IMR-90 (cell line): Measurements from ENCODE around the gene NDNF. TPM values are rescaled to one million over a fixed set of nuclear protein-coding genes. Genes with fewer than 3 reads are reported as not detected.

ENCODE experiments used
- ATAC-seq: fragments of 200-7000 bp; cut with Tn5 transposase; 2 replicates; pipeline ENCODE4 v1.9.1; 2020; ENCODE audit warnings: low read depth, mild to moderate bottlenecking, moderate library complexity
- BruUV-seq: library from RNA; stranded (reverse); fragments of 400-500 nt; replicated peaks from 2 replicates; lab custom pipeline; 2021; lab: Mats Ljungman, UMichigan
- CTCF ChIA-PET: fragments of 300-600 bp; formaldehyde crosslinking; extraction: SDS; loops from one replicate; lab custom pipeline; 2021; ENCODE audit warnings: antibody characterized with exemption; lab: Yijun Ruan, JAX
- POLR2A ChIA-PET: fragments of 300-600 bp; sonication (Branson Sonifier 250); formaldehyde crosslinking; loops from one replicate; lab custom pipeline; 2022; ENCODE audit warnings: antibody characterized with exemption; ENCODE audit not compliant: unreplicated experiment; lab: Charles Lee
- DNase-seq: peaks from one replicate; pipeline ENCODE4 v3.0.0; 2013
- H2AFZ ChIP-seq: replicated peaks from 2 replicates; pipeline ENCODE3; 2013; ENCODE audit warnings: low read length, mild to moderate bottlenecking; ENCODE audit not compliant: poor library complexity
- H2AK5ac ChIP-seq: 2 replicates; pipeline ENCODE4 v1.6.1; 2013; ENCODE audit warnings: low read depth, low read length, inconsistent platforms
- H2AK9ac ChIP-seq: replicated peaks from 2 replicates; pipeline ENCODE3; 2013; ENCODE audit warnings: mild to moderate bottlenecking, low read depth, low read length, moderate library complexity; ENCODE audit not compliant: poor library complexity
- H2BK120ac ChIP-seq: 2 replicates; pipeline ENCODE4 v1.6.1; 2013; ENCODE audit warnings: low read depth, low read length, inconsistent platforms
- H2BK15ac ChIP-seq: 3 replicates; pipeline ENCODE4 v1.6.1; 2013; ENCODE audit warnings: low read depth, low read length, inconsistent platforms
- H2BK20ac ChIP-seq: 2 replicates; pipeline ENCODE4 v1.6.1; 2013; ENCODE audit warnings: low read depth, mild to moderate bottlenecking, inconsistent platforms, low read length, moderate library complexity
- H2BK5ac ChIP-seq: 2 replicates; pipeline ENCODE4 v1.6.1; 2013; ENCODE audit warnings: mild to moderate bottlenecking, low read depth, low read length, inconsistent platforms; ENCODE audit not compliant: poor library complexity, severe bottlenecking
- H3K14ac ChIP-seq: replicated peaks from 2 replicates; pipeline ENCODE4 v1.6.1; 2013; ENCODE audit warnings: low read depth, low read length, inconsistent platforms
- H3K18ac ChIP-seq: 2 replicates; pipeline ENCODE4 v1.6.1; 2013; ENCODE audit warnings: low read depth, low read length, control low read depth
- H3K23ac ChIP-seq: 2 replicates; pipeline ENCODE4 v1.6.1; 2013; ENCODE audit warnings: low read depth, low read length, inconsistent platforms
- H3K27ac ChIP-seq: 2 replicates; pipeline ENCODE4 v1.5.1; 2013; ENCODE audit warnings: mild to moderate bottlenecking, control low read depth, low read length; ENCODE audit not compliant: insufficient read depth
- H3K27me3 ChIP-seq: 2 replicates; pipeline ENCODE4 v1.6.1; 2013; ENCODE audit warnings: low read length; ENCODE audit not compliant: control insufficient read depth, insufficient read depth
- H3K36me3 ChIP-seq: 2 replicates; pipeline ENCODE4 v1.6.1; 2013; ENCODE audit warnings: low read length, mixed read lengths; ENCODE audit not compliant: control insufficient read depth, insufficient read depth
- H3K4ac ChIP-seq: 2 replicates; pipeline ENCODE4 v1.6.1; 2013; ENCODE audit warnings: low read depth, low read length, inconsistent platforms
- H3K4me1 ChIP-seq: 2 replicates; pipeline ENCODE4 v1.6.1; 2013; ENCODE audit warnings: low read length, mixed read lengths; ENCODE audit not compliant: control insufficient read depth, insufficient read depth
- H3K4me2 ChIP-seq: 2 replicates; pipeline ENCODE4 v1.6.1; 2013; ENCODE audit warnings: low read depth, mild to moderate bottlenecking, control low read depth, low read length, moderate library complexity
- H3K4me3 ChIP-seq: 2 replicates; pipeline ENCODE4 v1.5.1; 2013; ENCODE audit warnings: low read depth, mild to moderate bottlenecking, control low read depth, low read length, moderate library complexity; ENCODE audit not compliant: insufficient read depth
- H3K56ac ChIP-seq: 2 replicates; pipeline ENCODE4 v1.6.1; 2013; ENCODE audit warnings: low read length, inconsistent platforms; ENCODE audit not compliant: insufficient read depth; ENCODE audit errors: extremely low read depth
- H3K79me1 ChIP-seq, 2 experiments: 2 replicates each; pipeline ENCODE4 v1.6.1; 2013; ENCODE audit warnings: low read length in 2 of 2, inconsistent platforms in 1 of 2, low read depth in 1 of 2
- H3K9ac ChIP-seq: 2 replicates; pipeline ENCODE4 v1.6.1; 2013; ENCODE audit warnings: low read depth, low read length, control low read depth
- H3K9me1 ChIP-seq: 2 replicates; pipeline ENCODE4 v1.6.1; 2013; ENCODE audit warnings: low read length, inconsistent platforms; ENCODE audit not compliant: insufficient read depth
- H3K9me3 ChIP-seq: 2 replicates; pipeline ENCODE4 v1.6.1; 2013; ENCODE audit warnings: low read length; ENCODE audit not compliant: control insufficient read depth, insufficient read depth
- H4K20me1 ChIP-seq: 2 replicates; pipeline ENCODE4 v1.6.1; 2013; ENCODE audit warnings: low read length, inconsistent platforms; ENCODE audit not compliant: insufficient read depth
- H4K5ac ChIP-seq: 2 replicates; pipeline ENCODE4 v1.6.1; 2013; ENCODE audit warnings: mild to moderate bottlenecking, low read depth, low read length, control low read depth
- H4K8ac ChIP-seq, 2 experiments: 2 replicates each; pipeline ENCODE4 v1.6.1; 2013; ENCODE audit warnings: low read depth in 2 of 2, low read length in 2 of 2, control low read depth in 1 of 2, inconsistent platforms in 1 of 2
- H4K91ac ChIP-seq: 2 replicates; pipeline ENCODE4 v1.6.1; 2013; ENCODE audit warnings: low read depth, low read length, inconsistent platforms; ENCODE audit not compliant: insufficient read depth
- BHLHE40 ChIP-seq: fragments of 150-350 bp; IDR thresholded peaks from 2 replicates; pipeline ENCODE4 v1.6.1; 2016; ENCODE audit warnings: mild to moderate bottlenecking, low read depth, low read length
- CEBPB ChIP-seq: IDR thresholded peaks from 2 replicates; pipeline ENCODE4 v1.6.1; 2012; ENCODE audit warnings: low read depth, low read length, improper control_type of control experiment
- CTCF ChIP-seq: conservative IDR thresholded peaks from 2 replicates; pipeline ENCODE4 v1.5.1; 2012; ENCODE audit warnings: mild to moderate bottlenecking, low read depth, low read length, improper control_type of control experiment
- FOS ChIP-seq: fragments of 150-350 bp; IDR thresholded peaks from 2 replicates; pipeline ENCODE4 v1.6.1; 2016; ENCODE audit warnings: low read depth, low read length
- MAFK ChIP-seq: IDR thresholded peaks from 2 replicates; pipeline ENCODE4 v1.6.1; 2012; ENCODE audit warnings: low read depth, low read length, improper control_type of control experiment
- MAZ ChIP-seq: IDR thresholded peaks from 2 replicates; pipeline ENCODE4 v1.6.1; 2012; ENCODE audit warnings: low read depth, mild to moderate bottlenecking, low read length, improper control_type of control experiment, moderate library complexity, borderline replicate concordance
- MXI1 ChIP-seq: IDR thresholded peaks from 2 replicates; pipeline ENCODE4 v1.6.1; 2012; ENCODE audit warnings: low read depth, mild to moderate bottlenecking, low read length, moderate library complexity, borderline replicate concordance
- NFE2L2 ChIP-seq: fragments of 150-350 bp; IDR thresholded peaks from 2 replicates; pipeline ENCODE4 v1.6.1; 2016; ENCODE audit warnings: low read depth, mild to moderate bottlenecking, low read length
- RAD21 ChIP-seq: IDR thresholded peaks from 2 replicates; pipeline ENCODE4 v1.6.1; 2012; ENCODE audit warnings: low read length, improper control_type of control experiment
- RCOR1 ChIP-seq: IDR thresholded peaks from 2 replicates; pipeline ENCODE4 v1.6.1; 2012; ENCODE audit warnings: mild to moderate bottlenecking, low read length, improper control_type of control experiment; ENCODE audit not compliant: insufficient replicate concordance
- SMC3 ChIP-seq: fragments of 150-350 bp; IDR thresholded peaks from 2 replicates; pipeline ENCODE4 v1.6.1; 2016; ENCODE audit warnings: low read depth, mild to moderate bottlenecking, antibody characterized with exemption, low read length, moderate library complexity
- USF2 ChIP-seq: fragments of 150-350 bp; IDR thresholded peaks from 2 replicates; pipeline ENCODE4 v1.6.1; 2017; ENCODE audit warnings: mild to moderate bottlenecking, antibody characterized with exemption, low read length, low read depth
- WGBS, 2 experiments: methylation state at CpG; one replicate each; pipeline versions ENCODE4 v1.1.5 to v1.1.7; 2013; ENCODE audit warnings: missing lambda C conversion rate in 2 of 2; ENCODE audit not compliant: insufficient read length in 1 of 2; ENCODE audit errors: extremely low coverage in 2 of 2; 5-methylcytosine and 5-hydroxymethylcytosine counted together
- dilution Hi-C: fragments of 300-500 bp; cut with HindIII; formaldehyde crosslinking; loops from one replicate; pipeline ENCODE4 v1.14.3; 2018; ENCODE audit warnings: low sequenced_read_pairs; ENCODE audit not compliant: unreplicated experiment
- in situ Hi-C: fragments of 300-500 bp; cut with MboI; formaldehyde crosslinking; loops from 3 replicates; pipeline ENCODE4 v1.14.3; 2019; ENCODE audit warnings: low sequenced_read_pairs, inconsistent platforms, mixed read lengths
- intact Hi-C: fragments of 100-400 bp; cut with micrococcal nuclease; formaldehyde crosslinking; loops from 2 replicates; pipeline ENCODE4 v1.10.0; 2022
- polyA plus RNA-seq, 3 experiments: library from polyadenylated mRNA; depleted of rRNA; stranded (reverse); fragments of >200 nt; gene quantifications; 2 replicates each; pipeline ENCODE4 v1.2.3, GENCODE V29; 2012; ENCODE audit warnings: low replicate concordance in 1 of 3
- total RNA-seq: library from RNA; depleted of rRNA; stranded (reverse); fragments of >200 nt; gene quantifications from 2 replicates; pipeline ENCODE4 v1.2.3, GENCODE V29; 2012

Gene NDNF
- total and polyA plus RNA-seq, 2 of the 4 experiments (the other 2 are of a cell fraction), result under 0.01 TPM; not detected in 1

GRCh38 chr4:121061861-121062260 lies 10.5 kb downstream of the NDNF start:
- in situ Hi-C loops (no loop called here), intact Hi-C loops (no loop called here), dilution Hi-C loops (no loop called here)
- Histone ChIP-seq H3K36me3 (no peaks in the 10 kb centered on the region), H2BK5ac (no peak overlapping the region), H3K4me1 (no peaks in the 10 kb centered on the region), H3K79me1 (no peaks in the 10 kb centered on the region), H4K5ac (no peak overlapping the region), H3K18ac (no peak overlapping the region), H2BK15ac (no peak overlapping the region), H3K4me3 (no peak overlapping the region), H3K56ac (no peak overlapping the region), H4K91ac (no peak overlapping the region), H2AK5ac (no peak overlapping the region), H4K20me1 (no peaks in the 10 kb centered on the region), H3K9ac (no peak overlapping the region), H3K27me3 (peaks cover 8% of the 10 kb centered on the region), H2AK9ac (no peak overlapping the region), H3K14ac (no peak overlapping the region), H3K9me3 (no peaks in the 10 kb centered on the region), H2AFZ (no peak overlapping the region), H3K23ac (no peak overlapping the region), H3K9me1 (no peaks in the 10 kb centered on the region), H2BK20ac (no peak overlapping the region), H3K4ac (no peak overlapping the region), H3K4me2 (no peak overlapping the region), H2BK120ac (no peak overlapping the region), H4K8ac (no peak overlapping the region), H3K27ac (no peak overlapping the region)
- no CpG with 5 or more reads among the region's 3 CpGs for WGBS, 2 experiments
- BruUV-seq, result no TSS peak
- POLR2A ChIA-PET, result no interaction called here
- no peak for ATAC-seq
- no peak for TF ChIP-seq MAZ
- no peak for TF ChIP-seq RCOR1
- no peak for TF ChIP-seq FOS
- TF ChIP-seq SMC3, result no peak
- no peak for TF ChIP-seq USF2
- TF ChIP-seq NFE2L2, result no peak
- no peak for TF ChIP-seq RAD21
- no peak for TF ChIP-seq BHLHE40
- TF ChIP-seq MXI1, result no peak
- no peak for TF ChIP-seq CEBPB
- TF ChIP-seq MAFK, result no peak
- TF ChIP-seq CTCF, result no peak
- DNase-seq, result no peak
- CTCF ChIA-PET, result no interaction called here
